Body of pancreas (tissue), 4 donors: Measurements from ENCODE around the gene SGSH. TPM values are rescaled to one million over a fixed set of nuclear protein-coding genes. Genes with fewer than 3 reads are reported as not detected.
A peak's percentile ranks its signal among the peaks of the same experiment; 100 is the strongest.

ENCODE experiments used
- ATAC-seq: fragments of 150-250 bp; one replicate; pipeline ENCODE4 v1.9.1; 2016
- DNase-seq, 4 donors: peaks; one replicate each; pipeline ENCODE4 v3.0.0-alpha.2; 2019
- H3K27ac ChIP-seq, 4 donors: fragments of 200-600 bp; sonication (generic); 1 replicate in 3 of 4; 2 replicates in 1 of 4; pipeline versions ENCODE4 v1.5.1 to v1.6.1; 2016 to 2019; ENCODE audit warnings: mild to moderate bottlenecking in 1 of 4, mixed read lengths in 1 of 4, moderate library complexity in 1 of 4
- H3K27me3 ChIP-seq, 2 donors: fragments of 200-600 bp; sonication (generic); one replicate each; pipeline ENCODE4 v1.6.0; 2016; ENCODE audit warnings: mild to moderate bottlenecking in 1 of 2
- H3K36me3 ChIP-seq, 2 donors: fragments of 200-600 bp; sonication (generic); replicated peaks in 1 of 2; 2 replicates each; pipeline ENCODE4 v1.5.1; 2016; ENCODE audit warnings: low read depth in 2 of 2; ENCODE audit not compliant: insufficient read depth in 1 of 2
- H3K4me1 ChIP-seq: fragments of 200-600 bp; sonication (generic); one replicate; pipeline ENCODE4 v1.6.0; 2016
- H3K4me3 ChIP-seq, 2 donors: fragments of 200-600 bp; sonication (generic); 1 replicate in 1 of 2; 2 replicates in 1 of 2; pipeline ENCODE4 v1.5.1; 2016 to 2019
- H3K9me3 ChIP-seq, 3 donors: fragments of 200-600 bp; sonication (generic); 1 replicate in 2 of 3; 2 replicates in 1 of 3; pipeline ENCODE4 v1.5.1; 2016
- POLR2A ChIP-seq, 3 donors: fragments of 450-650 bp; IDR thresholded peaks; one replicate each; pipeline ENCODE4 v1.6.1; 2016; ENCODE audit warnings: antibody characterized with exemption in 3 of 3, mild to moderate bottlenecking in 2 of 3
- WGBS, 2 donors: methylation state at CpG; one replicate each; pipeline ENCODE4 v1.1.5; 2017; 5-methylcytosine and 5-hydroxymethylcytosine counted together
- intact Hi-C: fragments of 100-400 bp; cut with DNase I; formaldehyde crosslinking; loops from one replicate; pipeline ENCODE4 v1.15.1; 2023
- total RNA-seq, 2 donors: library from RNA; depleted of rRNA; stranded (reverse); fragments of >200 nt; gene quantifications; one replicate each; pipeline ENCODE4 v1.1.0, GENCODE V29; 2016
- TF ChIP-seq, protein P1 (sequence below), 7 experiments: fragments of 450-650 bp in 4 of 7; fragments of 200-600 bp in 3 of 7; sonication (generic) in 3 of 7; IDR thresholded peaks; one replicate each; pipeline ENCODE4 v1.5.1; 2016 to 2019; ENCODE audit warnings: antibody characterized with exemption in 7 of 7

SGSH gene
- total RNA-seq, 2 donors from 2014 or later: 29.6 to 42.8 TPM

DNA sequence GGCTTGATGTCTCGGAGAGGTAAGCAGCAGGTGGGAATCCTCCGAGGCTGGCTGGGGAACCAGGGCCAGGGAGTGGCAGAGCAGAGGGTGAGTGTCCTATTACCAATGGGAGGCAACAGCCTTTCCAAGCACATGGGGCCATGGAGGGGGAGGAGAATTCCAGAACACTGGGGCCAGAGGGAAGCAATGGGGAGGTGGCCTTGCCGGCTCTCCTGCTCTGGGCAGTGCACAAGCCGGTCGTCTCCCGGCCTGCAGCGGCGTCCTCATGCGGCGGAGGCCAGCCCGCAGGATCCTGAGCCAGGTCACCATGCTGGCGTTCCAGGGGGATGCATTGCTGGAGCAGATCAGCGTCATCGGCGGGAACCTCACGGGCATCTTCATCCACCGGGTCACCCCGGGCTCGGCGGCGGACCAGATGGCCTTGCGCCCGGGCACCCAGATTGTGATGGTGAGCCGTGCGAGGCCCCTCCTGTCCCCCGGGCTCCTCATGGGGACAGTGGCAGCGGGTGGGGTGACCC lies 21.9 kb downstream of the SGSH start:
- H3K4me1 ChIP-seq: peaks cover 5% of the 10 kb centered on the region
- H3K4me3 ChIP-seq: no peak overlapping the region
- intact Hi-C loops: no loop called here
- H3K9me3 ChIP-seq: no peaks in the 10 kb centered on the region
- no peak for DNase-seq
- no peak for ATAC-seq
- no peak overlapping the region for H3K27ac ChIP-seq
- TF ChIP-seq POLR2A (IDR thresholded peaks at IDR 0.05): no peak
- TF ChIP-seq, protein P1, sequence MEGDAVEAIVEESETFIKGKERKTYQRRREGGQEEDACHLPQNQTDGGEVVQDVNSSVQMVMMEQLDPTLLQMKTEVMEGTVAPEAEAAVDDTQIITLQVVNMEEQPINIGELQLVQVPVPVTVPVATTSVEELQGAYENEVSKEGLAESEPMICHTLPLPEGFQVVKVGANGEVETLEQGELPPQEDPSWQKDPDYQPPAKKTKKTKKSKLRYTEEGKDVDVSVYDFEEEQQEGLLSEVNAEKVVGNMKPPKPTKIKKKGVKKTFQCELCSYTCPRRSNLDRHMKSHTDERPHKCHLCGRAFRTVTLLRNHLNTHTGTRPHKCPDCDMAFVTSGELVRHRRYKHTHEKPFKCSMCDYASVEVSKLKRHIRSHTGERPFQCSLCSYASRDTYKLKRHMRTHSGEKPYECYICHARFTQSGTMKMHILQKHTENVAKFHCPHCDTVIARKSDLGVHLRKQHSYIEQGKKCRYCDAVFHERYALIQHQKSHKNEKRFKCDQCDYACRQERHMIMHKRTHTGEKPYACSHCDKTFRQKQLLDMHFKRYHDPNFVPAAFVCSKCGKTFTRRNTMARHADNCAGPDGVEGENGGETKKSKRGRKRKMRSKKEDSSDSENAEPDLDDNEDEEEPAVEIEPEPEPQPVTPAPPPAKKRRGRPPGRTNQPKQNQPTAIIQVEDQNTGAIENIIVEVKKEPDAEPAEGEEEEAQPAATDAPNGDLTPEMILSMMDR (IDR thresholded peaks at IDR 0.05): no peak
- no peaks in the 10 kb centered on the region for H3K27me3 ChIP-seq
- no peaks in the 10 kb centered on the region for H3K36me3 ChIP-seq
- WGBS, 2 donors: 35 to 50% methylated on average over 10 to 18 of the region's 27 CpGs

DNA sequence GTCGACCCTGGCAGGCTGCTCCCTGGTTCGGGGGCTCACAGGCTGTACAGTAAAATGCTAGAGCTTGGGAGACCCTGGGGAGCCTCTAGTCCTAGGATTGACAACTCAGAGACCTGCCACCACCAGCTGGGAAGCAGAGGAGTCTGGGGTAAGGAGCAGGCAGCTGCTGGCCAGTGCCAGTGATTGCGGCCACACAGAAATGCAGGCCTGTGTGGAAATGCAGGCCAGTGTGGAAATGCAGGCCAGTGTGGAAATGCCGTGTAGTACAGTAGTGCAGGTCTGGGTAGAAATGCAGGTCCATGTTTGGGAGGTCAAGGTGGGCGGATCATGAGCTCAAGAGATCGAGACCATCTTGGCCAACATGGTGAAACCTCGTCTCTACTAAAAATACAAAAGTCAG lies 23.5 kb downstream of the SGSH start:
- 86% methylated on average over 3 to 7 of the region's 7 CpGs for WGBS, 2 donors
- Histone ChIP-seq H3K4me1 (peaks cover 10% of the 10 kb centered on the region), H3K9me3 (no peaks in the 10 kb centered on the region), H3K36me3 (no peaks in the 10 kb centered on the region), H3K4me3 (no peak overlapping the region), H3K27me3 (no peaks in the 10 kb centered on the region), H3K27ac (no peak overlapping the region)
- intact Hi-C loops: no loop called here
- ATAC-seq (no peak), DNase-seq (no peak)
- TF ChIP-seq POLR2A (IDR thresholded peaks at IDR 0.05): no peak
- TF ChIP-seq, protein P1 (IDR thresholded peaks at IDR 0.05): no peak

DNA sequence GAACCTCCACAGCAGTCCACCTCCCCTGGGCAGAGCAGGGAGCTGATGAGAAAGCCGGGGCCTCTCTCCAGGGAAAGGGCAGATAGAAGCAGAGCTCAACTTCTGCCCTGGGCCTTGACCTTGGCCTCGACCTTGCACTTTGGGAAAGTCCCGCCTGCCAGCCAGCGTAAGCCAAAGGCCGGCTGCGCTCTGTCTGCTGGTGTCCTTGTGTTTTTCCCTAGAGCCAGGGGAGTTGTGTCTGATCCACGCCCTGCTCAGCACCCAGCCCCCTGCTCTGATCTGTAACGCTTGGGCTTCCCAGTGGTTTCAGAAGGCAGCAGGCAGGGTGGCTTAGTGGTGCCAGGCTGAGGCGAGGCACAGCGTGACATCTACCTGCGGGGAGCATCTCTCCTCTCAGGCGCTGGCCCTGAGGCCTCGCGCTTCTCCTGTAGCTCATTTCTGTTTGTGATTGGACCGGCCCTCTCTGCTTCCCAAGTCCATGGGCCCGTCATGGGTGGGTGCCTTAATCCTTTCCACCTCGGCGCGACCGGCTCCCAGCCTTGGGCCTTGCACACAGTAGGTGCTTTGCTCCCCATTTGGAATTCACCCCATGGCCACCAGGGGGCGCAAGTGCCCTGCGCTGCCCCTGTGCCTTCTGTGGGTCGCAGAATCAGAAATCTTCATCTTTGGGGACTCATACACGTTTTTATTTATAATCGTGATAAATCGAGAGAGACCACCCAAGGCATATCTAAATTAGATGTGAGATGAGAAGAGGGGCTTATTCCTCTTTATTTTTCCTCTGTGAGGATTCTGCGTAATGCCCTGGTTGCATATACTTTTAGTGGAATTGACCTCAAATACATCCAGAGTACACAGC lies 24.2 kb downstream of the SGSH start:
- Histone ChIP-seq H3K4me1 (peaks cover 10% of the 10 kb centered on the region), H3K36me3 (no peaks in the 10 kb centered on the region), H3K27ac (no peak overlapping the region), H3K9me3 (no peaks in the 10 kb centered on the region), H3K27me3 (no peaks in the 10 kb centered on the region), H3K4me3 (no peak overlapping the region)
- ATAC-seq (no peak), DNase-seq (no peak)
- 50% methylated on average over 21 to 27 of the region's 27 CpGs for WGBS, 2 donors
- intact Hi-C loops: no loop called here
- TF ChIP-seq POLR2A (IDR thresholded peaks at IDR 0.05): no peak
- TF ChIP-seq, protein P1 (IDR thresholded peaks at IDR 0.05): peak; percentile 12 to 73 (median 52)

DNA sequence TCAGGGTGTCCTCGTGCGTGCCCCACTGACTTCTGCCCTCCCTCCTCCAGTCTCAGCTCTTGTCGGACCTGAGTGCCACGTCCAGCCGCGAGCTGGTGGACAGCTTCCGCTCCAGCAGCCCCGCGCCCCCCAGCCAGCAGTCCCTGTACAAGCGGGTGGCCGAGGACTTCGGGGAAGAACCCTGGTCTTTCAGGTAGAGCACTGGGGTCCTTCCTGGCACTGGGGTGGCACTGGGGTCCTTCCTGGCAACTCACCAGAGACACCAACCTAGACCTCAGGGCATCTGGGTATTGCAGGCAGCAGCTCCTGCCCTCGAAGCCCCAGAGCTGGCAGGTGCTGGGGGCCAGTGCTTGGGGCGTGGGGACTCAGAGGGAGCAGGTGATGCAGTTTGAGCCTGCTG lies 25.0 kb downstream of the SGSH start:
- WGBS, 2 donors: 52 to 65% methylated on average over 2 to 14 of the region's 14 CpGs
- Histone ChIP-seq H3K4me1 (peaks cover 10% of the 10 kb centered on the region), H3K27me3 (no peaks in the 10 kb centered on the region), H3K27ac (no peak overlapping the region), H3K36me3 (no peaks in the 10 kb centered on the region), H3K9me3 (no peaks in the 10 kb centered on the region), H3K4me3 (no peak overlapping the region)
- intact Hi-C loops: no loop called here
- DNase-seq (no peak), ATAC-seq (no peak)
- TF ChIP-seq, protein P1 (IDR thresholded peaks at IDR 0.05): no peak
- no peak for TF ChIP-seq POLR2A (IDR thresholded peaks at IDR 0.05)
